GM19467 (cell line): ENCODE data around the gene USP17L22.
"Not testable (repeated sequence)": the region's sequence is repeated elsewhere in the genome, so short reads cannot be mapped to it uniquely, and the experiment has no call there.

Source experiments
- ATAC-seq: cut with Tn5 transposase; IDR thresholded peaks from one replicate; pipeline ENCODE4 v1.9.1; 2021; ENCODE audit warnings: mild to moderate bottlenecking, moderate library complexity; ENCODE audit not compliant: unreplicated experiment

The USP17L22 gene

GRCh38 chr4:9267319-9267718, at the start of gene USP17L22:
TSS of gene USP17L22 (plus strand) at chr4:9267619. CDS start at chr4:9267619, 0 bp downstream.
- not testable (repeated sequence) for ATAC-seq

GRCh38 chr4:9219852-9220251, 47.6 kb upstream of the USP17L22 start, which contains the start of gene USP17L12:
TSS of gene USP17L12 (plus strand) at chr4:9220152. CDS start at chr4:9220152, 0 bp downstream.
- ATAC-seq: not testable (repeated sequence)

- ATAC-seq: not testable (repeated sequence)
These were observed 42.8 kb upstream of the USP17L22 start, which contains the start of gene USP17L13 for GRCh38 chr4:9224596-9224995. TSS of gene USP17L13 (plus strand) at chr4:9224896. CDS start at chr4:9224896, 0 bp downstream.

GRCh38 chr4:9230249-9230648, 37.2 kb upstream of the USP17L22 start:
- not testable (repeated sequence) for ATAC-seq

GRCh38 chr4:9234085-9234484, 33.3 kb upstream of the USP17L22 start, which contains the start of gene USP17L15:
TSS of gene USP17L15 (plus strand) at chr4:9234385. CDS start at chr4:9234385, 0 bp downstream.
- not testable (repeated sequence) for ATAC-seq

- ATAC-seq: not testable (repeated sequence)
These were observed 29.0 kb upstream of the USP17L22 start for GRCh38 chr4:9238461-9238860.

GRCh38 chr4:9243579-9243978, 23.8 kb upstream of the USP17L22 start, which contains the start of gene USP17L17:
TSS of gene USP17L17 (plus strand) at chr4:9243879. CDS start at chr4:9243879, 0 bp downstream.
- not testable (repeated sequence) for ATAC-seq

- not testable (repeated sequence) for ATAC-seq
These were observed 19.3 kb upstream of the USP17L22 start, which contains the start of gene USP17L18 for GRCh38 chr4:9247953-9248680. TSS of gene USP17L18 (plus strand) at chr4:9248630. CDS start at chr4:9248630, 0 bp downstream.

GRCh38 chr4:9253078-9253477, 14.3 kb upstream of the USP17L22 start, which contains the start of gene USP17L19:
TSS of gene USP17L19 (plus strand) at chr4:9253378. CDS start at chr4:9253378, 0 bp downstream.
- ATAC-seq: not testable (repeated sequence)

- not testable (repeated sequence) for ATAC-seq
These were observed 9.6 kb upstream of the USP17L22 start, which contains the start of gene USP17L20 for GRCh38 chr4:9257824-9258223. TSS of gene USP17L20 (plus strand) at chr4:9258124. CDS start at chr4:9258124, 0 bp downstream.

GRCh38 chr4:9262572-9262971, 4.8 kb upstream of the USP17L22 start, which contains the start of gene USP17L21:
TSS of gene USP17L21 (plus strand) at chr4:9262872. CDS start at chr4:9262872, 0 bp downstream.
- not testable (repeated sequence) for ATAC-seq

GRCh38 chr4:9271719-9272118, 4.3 kb downstream of the USP17L22 start:
- not testable (repeated sequence) for ATAC-seq
